A549 (cell line): ENCODE measurements around the gene MAST2.

Experiments
- CBX2 ChIP-seq: fragments of 200-600 bp; sonication (generic); IDR thresholded peaks from 2 replicates; pipeline ENCODE4 v1.6.1; 2016; ENCODE audit warnings: low read depth, mild to moderate bottlenecking, borderline replicate concordance
- CBX8 ChIP-seq: fragments of 200-600 bp; sonication (generic); IDR thresholded peaks from 2 replicates; pipeline ENCODE4 v1.6.1; 2016
- EP300 ChIP-seq, 2 experiments: fragments of >200 bp; sonication (Bioruptor Twin); formaldehyde crosslinking; IDR thresholded peaks; 2 replicates in 1 of 2; 3 replicates in 1 of 2; pipeline ENCODE4 v1.6.1; 2016 to 2017
- ESRRA ChIP-seq: fragments of 150-350 bp; IDR thresholded peaks from 2 replicates; pipeline ENCODE4 v1.6.1; 2014; ENCODE audit warnings: mild to moderate bottlenecking, low read length, borderline replicate concordance
- JUN ChIP-seq, 2 experiments: fragments of >200 bp; sonication (Bioruptor Twin); formaldehyde crosslinking; IDR thresholded peaks; 2 replicates in 1 of 2; 3 replicates in 1 of 2; pipeline ENCODE4 v1.6.1; 2016 to 2017
- MAFK ChIP-seq: fragments of 450-650 bp; IDR thresholded peaks from 2 replicates; pipeline ENCODE4 v1.6.1; 2014; ENCODE audit not compliant: partially characterized antibody
- NR3C1 ChIP-seq: fragments of >200 bp; sonication (Bioruptor Twin); formaldehyde crosslinking; IDR thresholded peaks from 3 replicates; pipeline ENCODE4 v1.6.1; 2017
- POLR2A ChIP-seq: IDR thresholded peaks from 2 replicates; pipeline ENCODE4 v1.6.1; 2012; ENCODE audit warnings: mild to moderate bottlenecking, low read length
- TF ChIP-seq, protein P1 (sequence below): IDR thresholded peaks from 2 replicates; pipeline ENCODE4 v1.6.1; 2012
- TF ChIP-seq, protein P2 (sequence below): IDR thresholded peaks from 2 replicates; pipeline ENCODE4 v1.6.1; 2012; ENCODE audit warnings: low read depth, borderline replicate concordance
- TF ChIP-seq, protein P3 (sequence below): fragments of >200 bp; sonication (Bioruptor Twin); formaldehyde crosslinking; IDR thresholded peaks from 3 replicates; pipeline ENCODE4 v1.5.1; 2016
- TF ChIP-seq, protein P4 (sequence below): fragments of 450-650 bp; IDR thresholded peaks from 2 replicates; pipeline ENCODE4 v1.6.1; 2014; ENCODE audit warnings: antibody characterized with exemption
- TF ChIP-seq, protein P5 (sequence below): fragments of 200-600 bp; sonication (generic); IDR thresholded peaks from 2 replicates; pipeline ENCODE4 v1.6.1; 2016; ENCODE audit warnings: antibody characterized with exemption, mild to moderate bottlenecking, moderate library complexity

DNA sequence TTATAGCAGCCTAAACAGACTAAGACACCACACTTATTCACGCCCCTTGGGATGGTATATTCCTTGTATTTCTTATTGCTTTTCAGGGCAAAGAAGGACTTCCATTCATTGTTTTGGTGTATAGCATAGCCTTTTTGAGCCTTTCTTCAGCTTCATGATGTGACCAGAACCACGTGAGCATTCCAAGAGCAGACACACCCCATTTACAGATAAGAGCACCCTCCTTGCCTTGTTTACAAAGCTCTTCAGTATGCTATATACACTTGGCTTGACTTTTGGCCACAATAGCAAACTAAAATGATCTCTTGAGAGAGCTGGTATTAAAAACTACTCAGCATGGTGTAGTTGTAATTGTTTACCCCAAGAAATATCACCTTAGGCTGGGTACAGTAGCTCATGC lies 250.3 kb downstream of the MAST2 start:
- TF ChIP-seq, protein P1, sequence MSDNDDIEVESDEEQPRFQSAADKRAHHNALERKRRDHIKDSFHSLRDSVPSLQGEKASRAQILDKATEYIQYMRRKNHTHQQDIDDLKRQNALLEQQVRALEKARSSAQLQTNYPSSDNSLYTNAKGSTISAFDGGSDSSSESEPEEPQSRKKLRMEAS, result no peak
- TF ChIP-seq CBX8, result no peak
- TF ChIP-seq, protein P2, sequence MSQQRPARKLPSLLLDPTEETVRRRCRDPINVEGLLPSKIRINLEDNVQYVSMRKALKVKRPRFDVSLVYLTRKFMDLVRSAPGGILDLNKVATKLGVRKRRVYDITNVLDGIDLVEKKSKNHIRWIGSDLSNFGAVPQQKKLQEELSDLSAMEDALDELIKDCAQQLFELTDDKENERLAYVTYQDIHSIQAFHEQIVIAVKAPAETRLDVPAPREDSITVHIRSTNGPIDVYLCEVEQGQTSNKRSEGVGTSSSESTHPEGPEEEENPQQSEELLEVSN, result no peak
- no peak for TF ChIP-seq CBX2
- TF ChIP-seq, protein P3, sequence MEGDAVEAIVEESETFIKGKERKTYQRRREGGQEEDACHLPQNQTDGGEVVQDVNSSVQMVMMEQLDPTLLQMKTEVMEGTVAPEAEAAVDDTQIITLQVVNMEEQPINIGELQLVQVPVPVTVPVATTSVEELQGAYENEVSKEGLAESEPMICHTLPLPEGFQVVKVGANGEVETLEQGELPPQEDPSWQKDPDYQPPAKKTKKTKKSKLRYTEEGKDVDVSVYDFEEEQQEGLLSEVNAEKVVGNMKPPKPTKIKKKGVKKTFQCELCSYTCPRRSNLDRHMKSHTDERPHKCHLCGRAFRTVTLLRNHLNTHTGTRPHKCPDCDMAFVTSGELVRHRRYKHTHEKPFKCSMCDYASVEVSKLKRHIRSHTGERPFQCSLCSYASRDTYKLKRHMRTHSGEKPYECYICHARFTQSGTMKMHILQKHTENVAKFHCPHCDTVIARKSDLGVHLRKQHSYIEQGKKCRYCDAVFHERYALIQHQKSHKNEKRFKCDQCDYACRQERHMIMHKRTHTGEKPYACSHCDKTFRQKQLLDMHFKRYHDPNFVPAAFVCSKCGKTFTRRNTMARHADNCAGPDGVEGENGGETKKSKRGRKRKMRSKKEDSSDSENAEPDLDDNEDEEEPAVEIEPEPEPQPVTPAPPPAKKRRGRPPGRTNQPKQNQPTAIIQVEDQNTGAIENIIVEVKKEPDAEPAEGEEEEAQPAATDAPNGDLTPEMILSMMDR, result no peak
- TF ChIP-seq ESRRA, result no peak
- TF ChIP-seq EP300 (IDR thresholded peaks at IDR 0.05), result no peak
- no peak for TF ChIP-seq MAFK
- TF ChIP-seq POLR2A, result no peak
- TF ChIP-seq, protein P4, sequence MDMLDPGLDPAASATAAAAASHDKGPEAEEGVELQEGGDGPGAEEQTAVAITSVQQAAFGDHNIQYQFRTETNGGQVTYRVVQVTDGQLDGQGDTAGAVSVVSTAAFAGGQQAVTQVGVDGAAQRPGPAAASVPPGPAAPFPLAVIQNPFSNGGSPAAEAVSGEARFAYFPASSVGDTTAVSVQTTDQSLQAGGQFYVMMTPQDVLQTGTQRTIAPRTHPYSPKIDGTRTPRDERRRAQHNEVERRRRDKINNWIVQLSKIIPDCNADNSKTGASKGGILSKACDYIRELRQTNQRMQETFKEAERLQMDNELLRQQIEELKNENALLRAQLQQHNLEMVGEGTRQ, result no peak
- TF ChIP-seq JUN (IDR thresholded peaks at IDR 0.05), result no peak
- TF ChIP-seq, protein P5, sequence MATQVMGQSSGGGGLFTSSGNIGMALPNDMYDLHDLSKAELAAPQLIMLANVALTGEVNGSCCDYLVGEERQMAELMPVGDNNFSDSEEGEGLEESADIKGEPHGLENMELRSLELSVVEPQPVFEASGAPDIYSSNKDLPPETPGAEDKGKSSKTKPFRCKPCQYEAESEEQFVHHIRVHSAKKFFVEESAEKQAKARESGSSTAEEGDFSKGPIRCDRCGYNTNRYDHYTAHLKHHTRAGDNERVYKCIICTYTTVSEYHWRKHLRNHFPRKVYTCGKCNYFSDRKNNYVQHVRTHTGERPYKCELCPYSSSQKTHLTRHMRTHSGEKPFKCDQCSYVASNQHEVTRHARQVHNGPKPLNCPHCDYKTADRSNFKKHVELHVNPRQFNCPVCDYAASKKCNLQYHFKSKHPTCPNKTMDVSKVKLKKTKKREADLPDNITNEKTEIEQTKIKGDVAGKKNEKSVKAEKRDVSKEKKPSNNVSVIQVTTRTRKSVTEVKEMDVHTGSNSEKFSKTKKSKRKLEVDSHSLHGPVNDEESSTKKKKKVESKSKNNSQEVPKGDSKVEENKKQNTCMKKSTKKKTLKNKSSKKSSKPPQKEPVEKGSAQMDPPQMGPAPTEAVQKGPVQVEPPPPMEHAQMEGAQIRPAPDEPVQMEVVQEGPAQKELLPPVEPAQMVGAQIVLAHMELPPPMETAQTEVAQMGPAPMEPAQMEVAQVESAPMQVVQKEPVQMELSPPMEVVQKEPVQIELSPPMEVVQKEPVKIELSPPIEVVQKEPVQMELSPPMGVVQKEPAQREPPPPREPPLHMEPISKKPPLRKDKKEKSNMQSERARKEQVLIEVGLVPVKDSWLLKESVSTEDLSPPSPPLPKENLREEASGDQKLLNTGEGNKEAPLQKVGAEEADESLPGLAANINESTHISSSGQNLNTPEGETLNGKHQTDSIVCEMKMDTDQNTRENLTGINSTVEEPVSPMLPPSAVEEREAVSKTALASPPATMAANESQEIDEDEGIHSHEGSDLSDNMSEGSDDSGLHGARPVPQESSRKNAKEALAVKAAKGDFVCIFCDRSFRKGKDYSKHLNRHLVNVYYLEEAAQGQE, result no peak
- no peak for TF ChIP-seq NR3C1
